Measurements from ENCODE around the gene HK1.
"Not testable (repeated sequence)": the region's sequence is repeated elsewhere in the genome, so short reads cannot be mapped to it uniquely, and the experiment has no call there.

HK1 gene

GRCh38 chr10:69278446-69278963, at the start of gene HK1:
Gene HK1 (plus strand): TSS chr10:69278496.
- no peak for DNase-seq

GRCh38 chr10:69229616-69229916, 48.7 kb upstream of the HK1 start:
- no peak for DNase-seq

- no peak for DNase-seq
Observed at GRCh38 chr10:69230128-69230527, 48.2 kb upstream of the HK1 start.

GRCh38 chr10:69232252-69232651, 46.0 kb upstream of the HK1 start:
- no peak for DNase-seq

- no peak for DNase-seq
Observed at GRCh38 chr10:69232736-69233480, 45.4 kb upstream of the HK1 start.

- no peak for DNase-seq
Observed at GRCh38 chr10:69234447-69234846, 43.8 kb upstream of the HK1 start.

GRCh38 chr10:69237528-69238159, 40.7 kb upstream of the HK1 start:
- peak; percentile 89 for DNase-seq

- no peak for DNase-seq
Observed at GRCh38 chr10:69239136-69239535, 39.2 kb upstream of the HK1 start.

- no peak for DNase-seq
Observed at GRCh38 chr10:69239816-69240434, 38.4 kb upstream of the HK1 start.

GRCh38 chr10:69240455-69240854, 37.8 kb upstream of the HK1 start:
- no peak for DNase-seq

- no peak for DNase-seq
Observed at GRCh38 chr10:69241575-69241974, 36.7 kb upstream of the HK1 start.

- no peak for DNase-seq
Observed at GRCh38 chr10:69242040-69242851, 36.0 kb upstream of the HK1 start.

- DNase-seq = no peak
Observed at GRCh38 chr10:69242852-69243212, 35.5 kb upstream of the HK1 start.

- no peak for DNase-seq
Observed at GRCh38 chr10:69243817-69244216, 34.5 kb upstream of the HK1 start.

GRCh38 chr10:69246036-69246435, 32.3 kb upstream of the HK1 start:
- DNase-seq = no peak

GRCh38 chr10:69246581-69247312, 31.5 kb upstream of the HK1 start:
- DNase-seq = no peak

- DNase-seq = no peak
Observed at GRCh38 chr10:69247313-69247710, 31.0 kb upstream of the HK1 start.

GRCh38 chr10:69248117-69248730, 30.1 kb upstream of the HK1 start:
- no peak for DNase-seq

GRCh38 chr10:69250041-69250440, 28.3 kb upstream of the HK1 start:
- DNase-seq = no peak

GRCh38 chr10:69251417-69251816, 26.9 kb upstream of the HK1 start:
- not testable (repeated sequence) for DNase-seq

GRCh38 chr10:69253171-69253570, 25.1 kb upstream of the HK1 start:
- DNase-seq = no peak

- no peak for DNase-seq
Observed at GRCh38 chr10:69254877-69255276, 23.4 kb upstream of the HK1 start.
